HepG2 (cell line): ENCODE measurements around the gene VWA7. TPM values are rescaled to one million over a fixed set of nuclear protein-coding genes. Genes with fewer than 3 reads are reported as not detected.

ENCODE experiments used
- ATAC-seq: fragments of 200-7000 bp; cut with Tn5 transposase; 3 replicates; pipeline ENCODE4 v1.9.1; 2020; ENCODE audit warnings: mild to moderate bottlenecking, moderate library complexity
- BruUV-seq: library from RNA; stranded (reverse); fragments of 400-500 nt; replicated peaks from 2 replicates; lab custom pipeline; 2021; lab: Mats Ljungman, UMichigan
- CTCF ChIA-PET: fragments of 300-600 bp; formaldehyde crosslinking; extraction: SDS; loops from one replicate; lab custom pipeline; 2021; ENCODE audit warnings: low total read pairs, inconsistent platforms, low intra/inter-chr PET ratio; lab: Yijun Ruan, JAX
- POLR2A ChIA-PET: fragments of 350-600 bp; sonication (Branson Sonifier 250); formaldehyde crosslinking; loops from one replicate; lab custom pipeline; 2020; ENCODE audit warnings: antibody characterized with exemption, inconsistent platforms; lab: Yijun Ruan, JAX
- DNase-seq: peaks from one replicate; pipeline ENCODE4 v3.0.0-alpha.2; 2015; ENCODE audit warnings: low spot score
- FAIRE-seq: peaks from 3 replicates; lab custom pipeline; 2011; peaks lifted over from hg19 to GRCh38; lab: Jason Lieb, UNC
- H2AFZ ChIP-seq: one replicate; pipeline ENCODE4 v1.6.1; 2011; ENCODE audit warnings: low read length, inconsistent platforms
- H3K27ac ChIP-seq: fragments of 300-600 bp; 3 replicates; pipeline ENCODE4 v1.8.0; 2011; ENCODE audit warnings: mixed run types, mild to moderate bottlenecking, mixed read lengths, low read length, inconsistent platforms; ENCODE audit not compliant: insufficient read depth; ENCODE audit errors: extremely low read length
- H3K27me3 ChIP-seq, 2 experiments: fragments of 200-600 bp in 1 of 2; 2 replicates in 1 of 2; 3 replicates in 1 of 2; pipeline versions ENCODE4 v1.6.0 to v1.8.0; 2011; ENCODE audit warnings: low read length in 2 of 2, mild to moderate bottlenecking in 2 of 2, moderate library complexity in 2 of 2, inconsistent platforms in 1 of 2; ENCODE audit not compliant: insufficient read depth in 2 of 2, control insufficient read depth in 1 of 2
- H3K36me3 ChIP-seq, 2 experiments: fragments of 200-600 bp in 1 of 2; replicated peaks in 1 of 2; 2 replicates in 1 of 2; 3 replicates in 1 of 2; pipeline versions ENCODE4 v1.5.1 to v1.8.0; 2011; ENCODE audit warnings: low read length in 2 of 2, inconsistent platforms in 1 of 2; ENCODE audit not compliant: insufficient read depth in 2 of 2, control insufficient read depth in 1 of 2
- H3K4me1 ChIP-seq: 2 replicates; pipeline ENCODE4 v1.5.1; 2012; ENCODE audit warnings: low read length, inconsistent platforms; ENCODE audit not compliant: insufficient read depth
- H3K4me2 ChIP-seq: 2 replicates; pipeline ENCODE4 v1.6.0; 2011; ENCODE audit warnings: low read depth, low read length, inconsistent platforms
- H3K4me3 ChIP-seq, 3 experiments: fragments of 200-600 bp in 1 of 3; sonication (generic), shearing (Covaris generic) in 1 of 3; replicated peaks in 1 of 3; 2 replicates each; pipeline ENCODE4 v1.5.1; 2011 to 2016; ENCODE audit warnings: low read length in 3 of 3, inconsistent platforms in 2 of 3, low read depth in 2 of 3, mild to moderate bottlenecking in 2 of 3, control low read depth in 1 of 3, mixed read lengths in 1 of 3; ENCODE audit not compliant: insufficient read depth in 1 of 3
- H3K79me2 ChIP-seq: one replicate; pipeline ENCODE4 v1.6.1; 2011; ENCODE audit warnings: low read length, inconsistent platforms; ENCODE audit not compliant: insufficient read depth
- H3K9ac ChIP-seq: 2 replicates; pipeline ENCODE4 v1.6.0; 2011; ENCODE audit warnings: mild to moderate bottlenecking, low read depth, low read length, inconsistent platforms; ENCODE audit not compliant: insufficient read depth
- H3K9me3 ChIP-seq: 2 replicates; pipeline ENCODE4 v1.5.1; 2012; ENCODE audit warnings: mild to moderate bottlenecking, low read length
- H4K20me1 ChIP-seq: 2 replicates; pipeline ENCODE4 v1.6.0; 2011; ENCODE audit warnings: inconsistent platforms, mild to moderate bottlenecking, low read length, moderate library complexity; ENCODE audit not compliant: insufficient read depth
- ATF7 ChIP-seq, 2 experiments: fragments of 450-650 bp in 1 of 2; sonication (generic) in 1 of 2; formaldehyde crosslinking in 1 of 2; IDR thresholded peaks; 2 replicates each; pipeline versions ENCODE4 v1.4.0 to v1.6.1; 2016 to 2020; ENCODE audit warnings: antibody characterized with exemption in 1 of 2, mild to moderate bottlenecking in 1 of 2, missing genetic modification reagents in 1 of 2
- HNF1A ChIP-seq, 2 experiments: sonication (generic) in 1 of 2; formaldehyde crosslinking in 1 of 2; IDR thresholded peaks; 2 replicates each; pipeline versions ENCODE4 v1.4.0 to v1.6.1; 2016 to 2020; ENCODE audit warnings: borderline replicate concordance in 1 of 2, low read depth in 1 of 2, mild to moderate bottlenecking in 1 of 2, missing genetic modification reagents in 1 of 2
- HOXA5 ChIP-seq: sonication (generic); formaldehyde crosslinking; IDR thresholded peaks from 2 replicates; pipeline ENCODE4 v1.4.0; 2020; ENCODE audit warnings: missing genetic modification reagents
- IRF9 ChIP-seq: sonication (generic); formaldehyde crosslinking; IDR thresholded peaks from 2 replicates; pipeline ENCODE4 v1.8.0; 2022; ENCODE audit warnings: missing genetic modification reagents, mild to moderate bottlenecking, borderline replicate concordance
- MTA1 ChIP-seq: sonication (generic); formaldehyde crosslinking; IDR thresholded peaks from 2 replicates; pipeline ENCODE4 v1.4.0; 2020; ENCODE audit warnings: missing genetic modification reagents, mild to moderate bottlenecking, borderline replicate concordance
- POLR2A ChIP-seq, 2 experiments: IDR thresholded peaks; 2 replicates each; pipeline ENCODE4 v1.6.1; 2011; ENCODE audit warnings: low read depth in 2 of 2, low read length in 2 of 2, mild to moderate bottlenecking in 1 of 2, moderate library complexity in 1 of 2; ENCODE audit not compliant: insufficient read depth in 1 of 2
- POLR2G ChIP-seq: fragments of 200-400 bp; formaldehyde crosslinking; IDR thresholded peaks from 2 replicates; pipeline ENCODE4 v1.6.1; 2018; ENCODE audit warnings: mild to moderate bottlenecking, low read depth, low read length, moderate library complexity
- SIX4 ChIP-seq: sonication (generic); formaldehyde crosslinking; IDR thresholded peaks from 2 replicates; pipeline ENCODE4 v1.4.0; 2020; ENCODE audit warnings: missing genetic modification reagents
- ZBTB33 ChIP-seq: sonication (generic); formaldehyde crosslinking; IDR thresholded peaks from 2 replicates; pipeline ENCODE4 v1.4.0; 2020; ENCODE audit warnings: missing genetic modification reagents
- ZSCAN25 ChIP-seq: sonication (generic); formaldehyde crosslinking; IDR thresholded peaks from 2 replicates; pipeline ENCODE4 v1.8.0; 2022; ENCODE audit warnings: mild to moderate bottlenecking, missing genetic modification reagents
- WGBS: methylation state at CpG from one replicate; pipeline ENCODE4 v1.1.6; 2017; ENCODE audit warnings: low lambda C conversion rate; 5-methylcytosine and 5-hydroxymethylcytosine counted together
- in situ Hi-C: cut with HindIII; loops from 2 replicates; pipeline ENCODE4 v1.10.0; 2017; ENCODE audit warnings: low pct_unique_long_range_greater_than_20kb; ENCODE audit not compliant: extremely low pct_ligation_motif_present
- intact Hi-C: fragments of 100-400 bp; cut with micrococcal nuclease; formaldehyde crosslinking; loops from one replicate; pipeline ENCODE4 v1.10.0; 2022; ENCODE audit not compliant: unreplicated experiment
- polyA plus RNA-seq, 8 experiments: library from polyadenylated mRNA; depleted of rRNA in 3 of 8; stranded (reverse) in 7 of 8; unstranded in 1 of 8; fragments of >200 nt; fragmentation: Illumina TruSeq in 4 of 8; extraction: Trizol in 4 of 8; gene quantifications; 2 replicates each; pipeline versions ENCODE4 v1.2.1 to v1.2.3, GENCODE V29; 2011 to 2016; ENCODE audit warnings: low read depth in 4 of 8, missing spikeins in 1 of 8, mixed read lengths in 1 of 8; ENCODE audit not compliant: insufficient read depth in 1 of 8
- total RNA-seq, 5 experiments: library from RNA; depleted of rRNA; stranded (reverse); fragments of >200 nt; fragmentation: Illumina TruSeq; extraction: Trizol; gene quantifications; 2 replicates each; pipeline ENCODE4 v1.2.3, GENCODE V29; 2016; ENCODE audit warnings: low read depth in 1 of 5
- TF ChIP-seq, protein P1 (sequence below): sonication (generic); formaldehyde crosslinking; IDR thresholded peaks from 2 replicates; pipeline ENCODE4; 2020; ENCODE audit warnings: missing genetic modification reagents, mild to moderate bottlenecking, borderline replicate concordance

VWA7 gene
- total and polyA plus RNA-seq, 2 of the 13 experiments (the other 11 are each of a cell fraction or from before 2014, with no cell fraction given) = 0.86 to 3.3 TPM

- Histone ChIP-seq H3K27ac (no peak overlapping the region), H3K4me3 (no peak overlapping the region), H3K79me2 (no peaks in the 10 kb centered on the region), H4K20me1 (no peaks in the 10 kb centered on the region), H3K4me2 (no peak overlapping the region), H3K9ac (no peak overlapping the region), H2AFZ (no peak overlapping the region), H3K9me3 (no peaks in the 10 kb centered on the region), H3K4me1 (peaks cover 47% of the 10 kb centered on the region), H3K36me3 (peaks cover 0 to 2% of the 10 kb centered on the region in 2 experiments; a peak in 3 of 5 replicates), H3K27me3 (no peaks in the 10 kb centered on the region)
- intact Hi-C loops = no loop called here
- ChIA-PET CTCF (no interaction called here), POLR2A (interaction anchor here (1.0 to 1.6 kb wide), 2 partner anchors 24 to 26 kb away, joined by 3 to 10 read pairs; partner anchors contain the start of gene CLIC1)
- no peak for ATAC-seq
- DNase-seq = no peak
- FAIRE-seq = no peak
- in situ Hi-C loops = no loop called here
- 80% methylated on average over 5 of the region's 8 CpGs for WGBS
- no TSS peak for BruUV-seq
- TF ChIP-seq ZBTB33 (CRISPR knock-in tag) (peak; percentile 96), ATF7 (IDR thresholded peaks at IDR 0.05) (no peak), ATF7 (CRISPR knock-in tag; IDR thresholded peaks at IDR 0.05) (0 out of 2 replicates have a peak, but pooled peaks have one; percentile 51), IRF9 (0 out of 2 replicates have a peak, but pooled peaks have one; percentile 24), POLR2A (IDR thresholded peaks at IDR 0.05; ENCODE audit: insufficient read depth in 1 of 2, low read depth in 2 of 2, low read length in 2 of 2) (peak in 1 of 2 experiments; percentile 11; a peak in 2 of 4 replicates), HOXA5 (CRISPR knock-in tag) (no peak), SIX4 (no peak), POLR2G (peak; percentile 46; the same call in 1 of the 2 replicates), MTA1 (CRISPR knock-in tag) (peak; percentile 52; the same call in 1 of the 2 replicates), HNF1A (IDR thresholded peaks at IDR 0.05; ENCODE audit: low read depth) (no peak), HNF1A (CRISPR knock-in tag; IDR thresholded peaks at IDR 0.05; ENCODE audit: borderline replicate concordance) (0 out of 2 replicates have a peak, but pooled peaks have one; percentile 17), ZSCAN25 (CRISPR knock-in tag) (peak; percentile 16; the same call in 1 of the 2 replicates)
- TF ChIP-seq, protein P1, sequence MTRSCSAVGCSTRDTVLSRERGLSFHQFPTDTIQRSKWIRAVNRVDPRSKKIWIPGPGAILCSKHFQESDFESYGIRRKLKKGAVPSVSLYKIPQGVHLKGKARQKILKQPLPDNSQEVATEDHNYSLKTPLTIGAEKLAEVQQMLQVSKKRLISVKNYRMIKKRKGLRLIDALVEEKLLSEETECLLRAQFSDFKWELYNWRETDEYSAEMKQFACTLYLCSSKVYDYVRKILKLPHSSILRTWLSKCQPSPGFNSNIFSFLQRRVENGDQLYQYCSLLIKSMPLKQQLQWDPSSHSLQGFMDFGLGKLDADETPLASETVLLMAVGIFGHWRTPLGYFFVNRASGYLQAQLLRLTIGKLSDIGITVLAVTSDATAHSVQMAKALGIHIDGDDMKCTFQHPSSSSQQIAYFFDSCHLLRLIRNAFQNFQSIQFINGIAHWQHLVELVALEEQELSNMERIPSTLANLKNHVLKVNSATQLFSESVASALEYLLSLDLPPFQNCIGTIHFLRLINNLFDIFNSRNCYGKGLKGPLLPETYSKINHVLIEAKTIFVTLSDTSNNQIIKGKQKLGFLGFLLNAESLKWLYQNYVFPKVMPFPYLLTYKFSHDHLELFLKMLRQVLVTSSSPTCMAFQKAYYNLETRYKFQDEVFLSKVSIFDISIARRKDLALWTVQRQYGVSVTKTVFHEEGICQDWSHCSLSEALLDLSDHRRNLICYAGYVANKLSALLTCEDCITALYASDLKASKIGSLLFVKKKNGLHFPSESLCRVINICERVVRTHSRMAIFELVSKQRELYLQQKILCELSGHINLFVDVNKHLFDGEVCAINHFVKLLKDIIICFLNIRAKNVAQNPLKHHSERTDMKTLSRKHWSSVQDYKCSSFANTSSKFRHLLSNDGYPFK = peak; percentile 27; the same call in 1 of the 2 replicates
Measured at GRCh38 chr6:31762878-31763618, 14.1 kb downstream of the VWA7 start.
